HG02938 (cell line): Measurements from ENCODE around the gene TPP1.

Source experiments
- ATAC-seq: cut with Tn5 transposase; IDR thresholded peaks from one replicate; pipeline ENCODE4 v1.9.1; 2021; ENCODE audit warnings: mild to moderate bottlenecking, moderate library complexity; ENCODE audit not compliant: unreplicated experiment

The TPP1 gene

DNA sequence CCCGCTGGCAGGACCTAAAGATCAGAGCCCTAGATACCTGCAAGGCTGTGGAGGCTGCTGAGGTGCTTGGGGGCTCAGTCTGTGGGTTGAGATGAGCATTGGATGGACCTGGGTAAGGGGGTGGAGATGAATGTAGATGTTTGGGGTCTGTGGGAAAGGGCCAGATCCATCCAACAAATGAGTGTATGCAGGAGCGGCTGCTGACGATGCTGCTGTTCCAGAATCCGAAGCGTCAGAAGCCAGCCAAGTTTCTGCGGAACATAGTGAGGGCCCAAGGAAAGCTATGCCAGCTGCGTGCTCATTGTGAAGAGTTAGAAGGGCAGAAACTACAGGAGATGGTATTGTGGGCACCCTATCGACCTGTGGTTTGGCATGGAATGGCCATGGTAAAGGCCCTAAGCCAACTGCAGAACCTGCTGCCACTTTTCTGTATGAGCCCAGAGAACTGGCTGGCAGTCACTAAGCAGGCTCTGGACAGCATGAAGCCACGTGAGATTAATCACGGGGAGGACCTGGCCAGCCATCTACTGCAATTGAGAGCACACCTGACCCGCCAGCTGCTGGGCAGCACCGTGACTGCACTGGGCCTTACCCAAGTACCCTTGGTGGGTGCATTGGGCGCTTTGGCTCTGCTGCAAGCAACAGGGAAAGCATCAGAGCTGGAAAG is 52.4 kb downstream of the TPP1 start:
- no peak for ATAC-seq

DNA sequence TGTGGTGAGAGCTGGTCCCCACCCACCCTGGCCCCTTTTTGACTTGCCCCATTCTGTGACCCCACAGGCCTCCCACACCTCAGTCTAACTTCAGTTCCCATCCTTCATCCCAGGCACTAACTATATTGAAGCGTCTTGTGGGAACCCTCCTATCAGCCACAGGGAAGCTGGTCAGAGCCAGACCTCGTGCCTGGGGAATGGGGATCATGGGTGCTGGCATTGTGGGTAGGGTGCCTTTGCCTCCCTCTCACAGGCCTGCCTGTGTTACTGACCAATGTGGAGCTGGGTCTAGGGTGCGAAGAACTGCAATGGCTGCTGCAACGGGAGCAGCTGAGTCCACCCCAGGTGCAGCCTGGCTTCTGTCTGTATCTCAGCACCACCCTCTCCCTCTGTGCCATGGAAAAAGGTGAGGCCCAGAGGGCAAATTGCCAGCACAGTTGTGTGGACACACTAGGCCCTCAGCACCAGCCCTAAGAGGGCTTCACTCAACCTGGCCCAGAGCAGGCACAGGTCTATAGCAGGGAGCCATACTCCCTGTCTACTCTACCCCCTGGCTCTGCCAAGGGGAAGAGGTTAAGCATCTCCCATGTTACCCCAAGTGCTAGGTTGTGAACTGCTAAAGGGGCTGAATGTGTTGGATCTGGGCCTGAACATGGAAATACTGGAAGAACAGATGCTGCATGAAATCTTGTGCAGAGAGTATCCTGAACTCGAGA is 53.1 kb downstream of the TPP1 start:
- no peak for ATAC-seq

DNA sequence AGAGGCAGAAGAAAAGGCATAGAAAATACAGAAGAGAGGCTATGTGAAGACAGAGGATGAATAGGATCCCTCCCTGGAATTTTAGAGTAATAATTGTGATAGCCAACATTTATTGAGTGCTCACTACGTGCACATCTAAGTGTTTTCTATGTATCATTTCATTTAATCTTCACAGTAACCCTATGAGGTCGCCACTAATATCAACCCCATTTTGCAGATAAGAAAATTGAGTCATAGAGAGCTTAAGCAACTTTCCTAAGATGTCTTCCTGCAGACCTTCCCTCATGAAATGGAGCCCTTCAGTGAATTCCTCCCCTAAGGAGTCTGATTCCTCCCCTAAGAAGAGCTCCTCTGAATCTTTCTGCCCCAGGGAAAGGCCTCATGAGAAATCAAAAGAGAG is 53.9 kb downstream of the TPP1 start:
- no peak for ATAC-seq

DNA sequence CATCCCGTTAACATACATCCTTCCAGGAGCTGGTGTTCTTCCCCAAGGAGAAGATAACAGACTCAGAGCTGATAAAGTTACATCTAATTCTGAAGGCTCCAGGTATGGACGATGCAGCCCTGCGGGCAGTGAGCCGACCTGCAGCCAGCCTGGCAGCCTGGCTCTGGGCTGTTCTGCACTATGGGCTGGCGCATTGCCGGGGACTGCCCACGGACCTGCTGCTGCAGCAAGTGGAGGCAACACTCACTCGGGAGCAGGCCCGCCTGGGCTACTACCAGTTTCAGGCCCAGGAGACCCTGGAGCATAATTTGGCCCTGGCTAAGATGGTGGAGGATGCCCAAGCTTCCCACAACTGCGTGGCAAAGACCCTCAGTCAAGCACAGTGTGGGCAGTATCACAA is 55.6 kb downstream of the TPP1 start:
- no peak for ATAC-seq

DNA sequence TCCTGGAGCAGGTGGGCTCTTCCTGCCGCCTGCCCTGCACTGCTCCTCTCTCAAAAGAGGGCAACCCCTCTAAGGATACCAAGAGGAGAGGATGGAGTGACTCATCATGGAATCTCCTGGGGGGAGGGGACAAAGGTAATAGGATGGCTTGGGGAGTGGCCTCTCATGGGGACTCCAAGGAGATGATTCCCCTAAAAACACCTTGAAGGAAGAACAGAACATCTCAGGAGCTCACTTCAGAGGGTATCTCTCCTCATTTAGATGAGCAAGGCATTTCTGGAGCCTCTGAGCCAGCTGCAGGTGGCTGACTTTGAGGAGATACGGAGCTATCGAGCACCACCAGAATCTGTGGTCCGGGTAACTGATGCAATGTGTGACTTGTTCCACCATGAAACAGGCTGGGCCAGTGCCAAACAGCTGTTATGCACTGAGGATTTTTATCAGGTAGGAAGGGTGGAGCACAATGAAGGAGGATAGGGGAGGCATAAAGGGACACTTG is 56.1 kb downstream of the TPP1 start:
- ATAC-seq, result no peak
